ENCODE data around the gene HMGB4.

HMGB4 gene

GRCh38 chr1:33853431-33853830 is 10.4 kb upstream of the HMGB4 start:
- no peak for TF ChIP-seq CTCF (IDR thresholded peaks at IDR 0.05)
- no peak for TF ChIP-seq ZFX (IDR thresholded peaks at IDR 0.05; ENCODE audit: borderline replicate concordance)
- no peak overlapping the region for H3K27ac ChIP-seq

- H3K27ac ChIP-seq, result no peak overlapping the region
- no peak for TF ChIP-seq ZFX (IDR thresholded peaks at IDR 0.05; ENCODE audit: borderline replicate concordance)
- no peak for TF ChIP-seq CTCF (IDR thresholded peaks at IDR 0.05)
Observed at GRCh38 chr1:33854091-33854490, 9.8 kb upstream of the HMGB4 start.

- no peak overlapping the region for H3K27ac ChIP-seq
- no peak for TF ChIP-seq CTCF (IDR thresholded peaks at IDR 0.05)
Observed at GRCh38 chr1:33860671-33861070, 3.2 kb upstream of the HMGB4 start.

GRCh38 chr1:33864460-33865389 is 846 bp downstream of the HMGB4 start:
- H3K27ac ChIP-seq, result no peak overlapping the region
- no peak for TF ChIP-seq CTCF (IDR thresholded peaks at IDR 0.05)
- no peak for TF ChIP-seq ZFX (IDR thresholded peaks at IDR 0.05; ENCODE audit: borderline replicate concordance)

GRCh38 chr1:33866281-33866680 is 2.4 kb downstream of the HMGB4 start:
- H3K27ac ChIP-seq, result no peak overlapping the region

GRCh38 chr1:33867684-33868083 is 3.8 kb downstream of the HMGB4 start:
- no peak overlapping the region for H3K27ac ChIP-seq
- no peak for TF ChIP-seq CTCF (IDR thresholded peaks at IDR 0.05)
- TF ChIP-seq ZFX (IDR thresholded peaks at IDR 0.05; ENCODE audit: borderline replicate concordance), result no peak

More at GRCh38 chr1:33866281-33866680, 2.4 kb downstream of the HMGB4 start:
- TF ChIP-seq ZFX (IDR thresholded peaks at IDR 0.05; ENCODE audit: borderline replicate concordance) (no peak), CTCF (IDR thresholded peaks at IDR 0.05) (no peak)

GRCh38 chr1:33872275-33872674 is 8.4 kb downstream of the HMGB4 start:
- no peak for TF ChIP-seq ZFX (IDR thresholded peaks at IDR 0.05; ENCODE audit: borderline replicate concordance)
- no peak for TF ChIP-seq CTCF (IDR thresholded peaks at IDR 0.05)
- no peak overlapping the region for H3K27ac ChIP-seq

Measured in 22Rv1 (cell line).